HG02938 (cell line): Measurements from ENCODE around the gene CIB4.

ENCODE experiments used
- ATAC-seq: cut with Tn5 transposase; IDR thresholded peaks from one replicate; pipeline ENCODE4 v1.9.1; 2021; ENCODE audit warnings: mild to moderate bottlenecking, moderate library complexity; ENCODE audit not compliant: unreplicated experiment

Gene CIB4

GRCh38 chr2:26558271-26559043, 82.7 kb downstream of the CIB4 start:
- no peak for ATAC-seq

GRCh38 chr2:26557244-26557925, 83.8 kb downstream of the CIB4 start:
- no peak for ATAC-seq

GRCh38 chr2:26556309-26557243, 84.6 kb downstream of the CIB4 start:
- ATAC-seq: no peak

- ATAC-seq: no peak
Measured at GRCh38 chr2:26555246-26556133, 85.7 kb downstream of the CIB4 start.

DNA sequence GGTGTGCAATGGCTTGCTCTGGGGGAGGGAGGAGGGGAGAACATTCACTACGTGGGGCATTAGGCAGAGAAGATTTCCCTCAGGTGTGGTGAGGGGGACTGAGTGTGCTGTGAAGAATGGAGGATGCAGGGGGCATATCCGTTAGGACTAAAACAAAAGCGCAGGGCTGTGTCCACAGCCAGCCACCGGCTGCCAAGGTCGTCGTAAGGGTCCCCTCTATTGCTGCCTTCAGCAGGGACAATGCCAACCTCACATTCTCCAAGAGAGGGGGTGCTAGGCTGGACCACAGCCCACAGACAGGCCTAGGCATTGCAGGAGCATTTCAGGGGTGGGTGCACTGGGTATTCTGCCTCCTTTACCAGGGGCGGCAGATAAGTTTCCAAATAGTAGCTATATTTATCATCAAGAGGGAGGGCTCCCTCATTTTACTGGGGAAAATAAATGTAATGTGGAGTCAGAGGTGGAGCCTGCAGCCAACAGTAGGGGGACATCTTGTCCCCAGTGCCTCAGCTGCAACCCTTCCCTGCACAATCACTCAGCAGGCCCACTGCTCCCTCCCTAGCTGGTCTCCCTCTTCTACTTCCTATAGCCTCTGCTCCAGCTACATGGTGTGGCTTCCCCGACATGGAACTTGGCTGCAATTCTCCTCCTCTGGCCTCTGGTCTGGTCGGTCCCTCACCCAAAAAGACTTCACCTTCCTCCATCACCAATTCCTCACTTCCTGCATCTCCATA, 88.4 kb downstream of the CIB4 start:
- ATAC-seq: no peak

DNA sequence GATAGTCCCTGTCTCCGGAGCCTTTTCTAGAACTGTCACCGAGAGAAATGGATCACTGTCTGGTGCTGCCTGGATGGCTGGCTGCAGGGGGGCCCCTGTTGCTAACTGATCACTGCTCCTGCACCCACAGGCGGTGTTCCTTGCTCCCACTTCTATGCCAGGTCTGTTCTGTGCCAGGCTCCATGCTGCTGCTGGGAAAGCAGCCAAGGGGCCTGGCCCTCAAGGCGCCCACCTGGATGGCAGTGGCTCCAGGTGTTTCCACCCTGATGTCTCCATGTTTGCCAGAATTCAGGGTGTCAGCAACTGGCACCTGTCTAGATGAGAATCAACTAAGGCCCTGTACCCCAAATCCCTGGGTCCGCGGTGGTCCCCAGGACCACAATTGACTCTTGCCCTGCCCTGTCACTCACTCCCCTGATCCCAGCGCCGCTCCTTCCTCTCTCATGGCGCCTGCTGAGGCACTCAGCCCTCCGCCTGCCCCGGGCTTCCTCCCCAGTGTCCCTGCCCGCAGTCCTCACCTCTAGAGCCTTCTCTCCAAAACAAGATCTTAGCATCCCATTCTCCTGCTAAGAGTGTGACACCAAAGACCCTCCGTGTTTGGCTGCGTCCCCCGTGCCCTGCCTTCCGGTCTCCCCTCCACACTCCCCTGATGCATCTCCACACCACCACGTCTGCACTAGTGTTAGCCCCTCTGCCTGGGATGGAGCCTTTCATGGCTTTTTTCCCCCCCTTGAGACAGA, 90.7 kb downstream of the CIB4 start:
- ATAC-seq: no peak

DNA sequence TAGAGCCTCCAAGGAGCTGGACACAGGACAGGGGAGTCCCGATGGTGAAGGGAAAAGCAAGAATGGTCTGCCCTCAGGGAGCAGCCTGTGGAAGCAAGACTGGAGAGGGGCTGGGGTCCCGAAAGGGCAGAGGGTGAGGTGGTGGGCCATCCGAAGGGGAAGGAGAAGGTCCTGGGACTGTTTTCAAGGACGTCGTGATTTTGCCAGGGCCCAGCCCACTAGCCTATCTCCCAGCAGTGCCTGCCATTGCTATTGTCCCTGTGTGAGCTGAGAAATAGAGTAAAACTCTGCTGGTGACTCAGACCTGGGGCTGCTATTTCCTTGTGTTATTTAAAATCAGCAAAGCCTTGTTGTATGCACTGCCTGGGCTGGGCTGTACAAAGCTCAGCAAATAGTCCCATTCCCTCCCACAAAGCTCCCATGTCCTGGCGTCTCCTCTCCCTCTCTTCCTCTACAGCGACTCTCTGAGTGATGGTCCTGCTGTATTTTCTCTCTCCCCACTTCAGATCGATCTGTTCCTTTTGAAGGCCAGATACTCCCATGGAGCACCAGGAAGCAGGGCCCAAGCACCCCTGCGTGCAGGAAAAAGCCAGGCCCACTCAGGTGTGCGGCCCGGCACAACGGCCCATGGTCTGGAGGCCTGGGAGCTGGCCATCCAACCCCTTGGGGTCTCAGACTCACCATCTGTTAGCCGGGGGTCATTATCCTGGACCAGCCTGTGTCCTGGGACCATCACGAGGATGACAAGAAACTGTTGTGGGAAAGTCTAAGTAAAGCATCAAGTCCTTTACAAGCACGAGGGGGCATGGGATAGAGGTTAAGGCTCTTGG, 98.3 kb downstream of the CIB4 start:
- ATAC-seq: no peak

GRCh38 chr2:26542194-26542455, 99.0 kb downstream of the CIB4 start:
- no peak for ATAC-seq

GRCh38 chr2:26541401-26542193, 99.6 kb downstream of the CIB4 start:
- ATAC-seq: no peak

DNA sequence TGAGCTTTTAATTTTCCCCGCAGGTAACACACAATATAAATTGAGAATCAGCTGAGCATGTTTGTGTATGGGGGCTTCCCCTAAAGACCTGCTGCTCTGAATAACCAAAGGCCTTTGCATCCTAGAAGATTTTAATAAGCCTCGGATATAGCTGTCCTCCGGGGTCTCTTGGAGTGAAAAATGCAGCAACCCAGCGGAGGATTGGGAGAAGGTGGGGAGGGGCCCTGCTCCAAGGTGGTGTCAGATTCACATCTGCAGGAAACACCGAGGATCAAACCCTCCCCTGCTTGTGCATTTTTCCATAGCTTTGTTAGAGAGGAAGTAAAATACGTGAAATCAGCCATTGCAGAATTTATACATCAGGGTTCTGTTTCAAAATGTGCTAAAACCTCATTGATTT, 100.2 kb downstream of the CIB4 start:
- no peak for ATAC-seq

- ATAC-seq: no peak
Measured at GRCh38 chr2:26540306-26540705, 100.9 kb downstream of the CIB4 start.

GRCh38 chr2:26537826-26538475, 103.2 kb downstream of the CIB4 start:
- no peak for ATAC-seq

GRCh38 chr2:26537069-26537825, 103.9 kb downstream of the CIB4 start:
- no peak for ATAC-seq

- no peak for ATAC-seq
Measured at GRCh38 chr2:26536371-26537068, 104.6 kb downstream of the CIB4 start.

DNA sequence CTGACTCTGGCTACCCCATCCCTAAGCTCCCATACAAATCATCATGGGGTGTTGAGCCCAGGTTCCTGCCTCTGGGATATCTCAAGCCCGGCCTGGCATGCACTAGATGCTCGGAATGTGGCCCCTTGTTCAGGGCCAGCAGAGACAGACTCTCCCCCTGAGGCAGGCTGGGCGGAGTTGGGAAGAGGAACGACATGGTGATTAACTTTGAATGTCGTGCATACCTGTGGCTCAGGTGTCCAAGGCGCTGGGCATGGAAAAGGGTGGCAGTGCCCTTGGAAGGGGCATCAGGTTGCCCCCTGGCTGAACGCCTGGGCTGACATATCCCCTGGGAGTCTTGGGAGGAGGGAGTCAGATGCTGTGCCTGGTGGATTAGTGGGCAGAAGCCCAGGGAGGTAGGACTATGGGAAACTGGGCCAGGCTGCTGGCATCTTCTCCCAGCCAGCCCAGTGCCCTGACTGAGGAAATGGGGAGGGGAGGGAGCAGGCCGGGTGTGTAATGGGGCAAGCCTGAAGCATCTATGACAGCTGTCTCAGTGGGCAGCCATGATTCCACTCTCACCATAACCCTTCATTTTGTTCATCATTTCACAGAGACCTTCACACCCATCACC, 105.4 kb downstream of the CIB4 start:
- no peak for ATAC-seq
